Stimulated activated memory B cell treated with anti-CD40 and anti-IgM and Interleukin-4, amounts not matched to agents 10 μg/mL and 1 μg/mL and 100 μg/mL, for 72 hours (primary cell): ENCODE data around the gene CYB561.
A peak's percentile ranks its signal among the peaks of the same experiment; 100 is the strongest.

ENCODE experiments used
- ATAC-seq: fragments of 150-1000 bp; cut with Tn5 transposase; 2 replicates; pipeline ENCODE4 v1.10.0; 2021
- H3K27ac Mint-ChIP-seq: one replicate; pipeline ENCODE4 v1.8.0; 2022; ENCODE audit warnings: mild to moderate bottlenecking, mixed read lengths
- H3K27me3 Mint-ChIP-seq: one replicate; pipeline ENCODE4 v1.8.0; 2022; ENCODE audit warnings: mixed read lengths
- H3K36me3 Mint-ChIP-seq: one replicate; pipeline ENCODE4 v1.8.0; 2022; ENCODE audit warnings: mixed read lengths
- H3K4me1 Mint-ChIP-seq: one replicate; pipeline ENCODE4 v1.8.0; 2022; ENCODE audit warnings: mixed read lengths
- H3K4me3 Mint-ChIP-seq: one replicate; pipeline ENCODE4 v1.8.0; 2022; ENCODE audit warnings: mild to moderate bottlenecking, moderate library complexity, mixed read lengths
- H3K9me3 Mint-ChIP-seq: one replicate; pipeline ENCODE4 v1.8.0; 2022; ENCODE audit warnings: mixed read lengths

CYB561 gene

GRCh38 chr17:63483038-63483437, 36.9 kb upstream of the CYB561 start:
- Mint-ChIP-seq H3K27ac (no peak overlapping the region), H3K9me3 (no peaks in the 10 kb centered on the region), H3K4me3 (no peak overlapping the region), H3K27me3 (peaks cover 55% of the 10 kb centered on the region), H3K36me3 (no peaks in the 10 kb centered on the region), H3K4me1 (peaks cover 32% of the 10 kb centered on the region)
- no peak for ATAC-seq

GRCh38 chr17:63482509-63482908, 36.4 kb upstream of the CYB561 start:
- Mint-ChIP-seq H3K27me3 (peaks cover 61% of the 10 kb centered on the region), H3K36me3 (no peaks in the 10 kb centered on the region), H3K4me3 (no peak overlapping the region), H3K27ac (no peak overlapping the region), H3K4me1 (peaks cover 35% of the 10 kb centered on the region), H3K9me3 (no peaks in the 10 kb centered on the region)
- no peak for ATAC-seq

GRCh38 chr17:63481488-63481870, 35.4 kb upstream of the CYB561 start:
- Mint-ChIP-seq H3K27ac (no peak overlapping the region), H3K27me3 (peaks cover 64% of the 10 kb centered on the region), H3K4me1 (peaks cover 27% of the 10 kb centered on the region), H3K4me3 (no peak overlapping the region), H3K9me3 (no peaks in the 10 kb centered on the region), H3K36me3 (no peaks in the 10 kb centered on the region)
- no peak for ATAC-seq

GRCh38 chr17:63480826-63481487, 34.9 kb upstream of the CYB561 start:
- no peak overlapping the region for H3K27ac Mint-ChIP-seq
- peaks cover 66% of the 10 kb centered on the region for H3K27me3 Mint-ChIP-seq
- no peaks in the 10 kb centered on the region for H3K36me3 Mint-ChIP-seq
- peaks cover 24% of the 10 kb centered on the region for H3K4me1 Mint-ChIP-seq
- no peak overlapping the region for H3K4me3 Mint-ChIP-seq
- no peaks in the 10 kb centered on the region for H3K9me3 Mint-ChIP-seq
- ATAC-seq, result no peak

- ATAC-seq, result no peak
- Mint-ChIP-seq H3K27me3 (peaks cover 73% of the 10 kb centered on the region), H3K4me3 (no peak overlapping the region), H3K27ac (no peak overlapping the region), H3K4me1 (peaks cover 30% of the 10 kb centered on the region), H3K9me3 (no peaks in the 10 kb centered on the region), H3K36me3 (no peaks in the 10 kb centered on the region)
Measured at GRCh38 chr17:63480192-63480784, 34.2 kb upstream of the CYB561 start.

GRCh38 chr17:63479495-63480184, 33.5 kb upstream of the CYB561 start:
- no peaks in the 10 kb centered on the region for H3K36me3 Mint-ChIP-seq
- no peak overlapping the region for H3K27ac Mint-ChIP-seq
- no peak overlapping the region for H3K4me3 Mint-ChIP-seq
- peaks cover 80% of the 10 kb centered on the region for H3K27me3 Mint-ChIP-seq
- no peaks in the 10 kb centered on the region for H3K9me3 Mint-ChIP-seq
- ATAC-seq, result no peak
- H3K4me1 Mint-ChIP-seq, result peaks cover 35% of the 10 kb centered on the region

GRCh38 chr17:63478814-63479494, 32.8 kb upstream of the CYB561 start:
- peak; percentile 78 for ATAC-seq
- Mint-ChIP-seq H3K4me1 (peaks cover 35% of the 10 kb centered on the region), H3K36me3 (no peaks in the 10 kb centered on the region), H3K9me3 (no peaks in the 10 kb centered on the region), H3K27me3 (peaks cover 80% of the 10 kb centered on the region), H3K27ac (no peak overlapping the region), H3K4me3 (peak overlapping the region; percentile 10)

- H3K9me3 Mint-ChIP-seq, result no peaks in the 10 kb centered on the region
- H3K36me3 Mint-ChIP-seq, result no peaks in the 10 kb centered on the region
- H3K27ac Mint-ChIP-seq, result peak overlapping the region; percentile 68
- ATAC-seq, result no peak
- peak overlapping the region; percentile 82 for H3K4me3 Mint-ChIP-seq
- peaks cover 35% of the 10 kb centered on the region for H3K4me1 Mint-ChIP-seq
- peaks cover 72% of the 10 kb centered on the region for H3K27me3 Mint-ChIP-seq
Measured at GRCh38 chr17:63477480-63478440, 31.7 kb upstream of the CYB561 start.

GRCh38 chr17:63476854-63477479, 30.9 kb upstream of the CYB561 start, which contains the start of gene ACE:
Gene ACE, plus strand, starts transcription at chr17:63477061. Its CDS starts 34 bp downstream, at chr17:63477095.
- peaks cover 69% of the 10 kb centered on the region for H3K27me3 Mint-ChIP-seq
- no peaks in the 10 kb centered on the region for H3K9me3 Mint-ChIP-seq
- H3K36me3 Mint-ChIP-seq, result no peaks in the 10 kb centered on the region
- ATAC-seq, result peak; percentile 70
- peak within 1 kb of the TSS; percentile 68 for H3K27ac Mint-ChIP-seq
- peak within 1 kb of the TSS; percentile 82 for H3K4me3 Mint-ChIP-seq
- peaks cover 35% of the 10 kb centered on the region for H3K4me1 Mint-ChIP-seq

GRCh38 chr17:63476459-63476853, 30.4 kb upstream of the CYB561 start:
- no peaks in the 10 kb centered on the region for H3K36me3 Mint-ChIP-seq
- peak; percentile 26 for ATAC-seq
- H3K27ac Mint-ChIP-seq, result no peak overlapping the region
- H3K4me3 Mint-ChIP-seq, result no peak overlapping the region
- peaks cover 35% of the 10 kb centered on the region for H3K4me1 Mint-ChIP-seq
- H3K9me3 Mint-ChIP-seq, result no peaks in the 10 kb centered on the region
- H3K27me3 Mint-ChIP-seq, result peaks cover 69% of the 10 kb centered on the region

- Mint-ChIP-seq H3K4me1 (peaks cover 35% of the 10 kb centered on the region), H3K27ac (no peak overlapping the region), H3K27me3 (peaks cover 66% of the 10 kb centered on the region), H3K36me3 (no peaks in the 10 kb centered on the region), H3K4me3 (peak overlapping the region; percentile 62), H3K9me3 (no peaks in the 10 kb centered on the region)
- no peak for ATAC-seq
Measured at GRCh38 chr17:63475491-63476412, 29.6 kb upstream of the CYB561 start.

- Mint-ChIP-seq H3K4me3 (no peak overlapping the region), H3K9me3 (no peaks in the 10 kb centered on the region), H3K36me3 (no peaks in the 10 kb centered on the region), H3K27me3 (peaks cover 65% of the 10 kb centered on the region), H3K4me1 (peaks cover 35% of the 10 kb centered on the region), H3K27ac (no peak overlapping the region)
- ATAC-seq, result no peak
Measured at GRCh38 chr17:63474586-63475460, 28.7 kb upstream of the CYB561 start.

- H3K27ac Mint-ChIP-seq, result no peak overlapping the region
- H3K4me1 Mint-ChIP-seq, result peaks cover 32% of the 10 kb centered on the region
- no peaks in the 10 kb centered on the region for H3K36me3 Mint-ChIP-seq
- no peak for ATAC-seq
- H3K9me3 Mint-ChIP-seq, result no peaks in the 10 kb centered on the region
- H3K4me3 Mint-ChIP-seq, result no peak overlapping the region
- H3K27me3 Mint-ChIP-seq, result peaks cover 58% of the 10 kb centered on the region
Measured at GRCh38 chr17:63474174-63474573, 28.1 kb upstream of the CYB561 start.
